K562 (cell line): ENCODE results near the gene SPTSSA. TPM values are rescaled to one million over a fixed set of nuclear protein-coding genes. Genes with fewer than 3 reads are reported as not detected.

Source experiments
- ATAC-seq: fragments of 200-7000 bp; cut with Tn5 transposase; 3 replicates; pipeline ENCODE4 v1.9.1; 2020; ENCODE audit warnings: moderate library complexity
- BruUV-seq: library from RNA; stranded (reverse); fragments of 400-500 nt; replicated peaks from 2 replicates; lab custom pipeline; 2021; lab: Mats Ljungman, UMichigan
- CTCF ChIA-PET: fragments of 300-600 bp; formaldehyde crosslinking; extraction: SDS; loops from one replicate; lab custom pipeline; 2021; ENCODE audit warnings: low intra/inter-chr PET ratio; lab: Yijun Ruan, JAX
- POLR2A ChIA-PET: fragments of 300-600, 350-650 bp; sonication (Branson Sonifier 250); formaldehyde crosslinking; extraction: SDS; loops from one replicate; lab custom pipeline; 2021; ENCODE audit warnings: antibody characterized with exemption, inconsistent platforms; lab: Yijun Ruan, JAX
- DNase-seq, 4 experiments: peaks; one replicate each; pipeline versions ENCODE4 v3.0.0 to v3.0.0-alpha.2; 2011 to 2018; ENCODE audit warnings: low spot score in 3 of 4, mixed read lengths in 3 of 4; ENCODE audit errors: extremely low read depth in 1 of 4
- FAIRE-seq: peaks from 2 replicates; lab custom pipeline; 2011; peaks lifted over from hg19 to GRCh38; lab: Jason Lieb, UNC
- H2AFZ ChIP-seq: 2 replicates; pipeline ENCODE4 v1.6.0; 2011; ENCODE audit warnings: low read depth, low read length, control low read depth, inconsistent platforms
- H3K27ac ChIP-seq: fragments of 200-600 bp; 3 replicates; pipeline ENCODE4 v1.8.0; 2011; ENCODE audit warnings: low read depth, mild to moderate bottlenecking, control low read depth, inconsistent platforms, low read length, moderate library complexity, mixed read lengths; ENCODE audit errors: extremely low read depth
- H3K27me3 ChIP-seq, 2 experiments: fragments of 300-600 bp in 1 of 2; 2 replicates in 1 of 2; 3 replicates in 1 of 2; pipeline versions ENCODE4 v1.6.0 to v1.8.0; 2011; ENCODE audit warnings: inconsistent platforms in 2 of 2, low read length in 2 of 2, mild to moderate bottlenecking in 1 of 2, mixed read lengths in 1 of 2, moderate library complexity in 1 of 2; ENCODE audit not compliant: control insufficient read depth in 2 of 2, insufficient read depth in 2 of 2
- H3K36me3 ChIP-seq: fragments of 300-600 bp; 3 replicates; pipeline ENCODE4 v1.8.0; 2011; ENCODE audit warnings: mild to moderate bottlenecking, low read length, inconsistent platforms; ENCODE audit not compliant: control insufficient read depth, insufficient read depth
- H3K4me1 ChIP-seq, 2 experiments: fragments of 200-600 bp in 1 of 2; replicated peaks in 1 of 2; 2 replicates in 1 of 2; 3 replicates in 1 of 2; pipeline versions ENCODE4 v1.5.1 to v1.8.0; 2011; ENCODE audit warnings: inconsistent platforms in 2 of 2, low read length in 2 of 2, mild to moderate bottlenecking in 1 of 2, mixed read lengths in 1 of 2, moderate library complexity in 1 of 2; ENCODE audit not compliant: control insufficient read depth in 2 of 2, insufficient read depth in 2 of 2
- H3K4me2 ChIP-seq: 2 replicates; pipeline ENCODE4 v1.6.1; 2011; ENCODE audit warnings: low read length, control low read depth, inconsistent platforms, mixed read lengths; ENCODE audit not compliant: insufficient read depth
- H3K4me3 ChIP-seq: fragments of 200-600 bp; sonication (generic), shearing (Covaris generic); 2 replicates; pipeline ENCODE4 v1.5.1; 2016; ENCODE audit warnings: control low read depth, inconsistent platforms
- H3K79me2 ChIP-seq: fragments of 200-600 bp; 3 replicates; pipeline ENCODE4 v1.8.0; 2011; ENCODE audit warnings: low read length, inconsistent platforms; ENCODE audit not compliant: control insufficient read depth, insufficient read depth
- H3K9ac ChIP-seq, 2 experiments: 2 replicates each; pipeline versions ENCODE4 v1.6.0 to v1.6.1; 2011; ENCODE audit warnings: low read depth in 2 of 2, low read length in 2 of 2, control low read depth in 1 of 2, inconsistent platforms in 1 of 2, mild to moderate bottlenecking in 1 of 2, mixed read lengths in 1 of 2; ENCODE audit not compliant: insufficient read depth in 1 of 2
- H3K9me1 ChIP-seq: one replicate; pipeline ENCODE4 v1.6.0; 2011; ENCODE audit warnings: inconsistent platforms, mild to moderate bottlenecking, low read length, moderate library complexity; ENCODE audit not compliant: control insufficient read depth, insufficient read depth
- H3K9me3 ChIP-seq: replicated peaks from 2 replicates; pipeline ENCODE4 v1.5.1; 2011; ENCODE audit warnings: low read depth, low read length, inconsistent platforms; ENCODE audit not compliant: control insufficient read depth, insufficient read depth
- H4K20me1 ChIP-seq: replicated peaks from 2 replicates; pipeline ENCODE4 v1.6.1; 2011; ENCODE audit warnings: low read length, inconsistent platforms, mixed read lengths; ENCODE audit not compliant: control insufficient read depth, insufficient read depth
- ARNT ChIP-seq, 2 experiments: fragments of 450-650 bp; IDR thresholded peaks; 2 replicates each; pipeline ENCODE4 v1.6.1; 2016; ENCODE audit warnings: mild to moderate bottlenecking in 1 of 2
- ATF7 ChIP-seq: fragments of 450-650 bp; IDR thresholded peaks from 2 replicates; pipeline ENCODE4 v1.7.1; 2014; ENCODE audit warnings: mild to moderate bottlenecking, moderate library complexity
- CREB3L1 ChIP-seq: fragments of 450-650 bp; IDR thresholded peaks from 2 replicates; pipeline ENCODE4 v1.6.1; 2014; ENCODE audit warnings: low read depth, mild to moderate bottlenecking, moderate library complexity, borderline replicate concordance
- ESRRA ChIP-seq: fragments of 450-650 bp; IDR thresholded peaks from 2 replicates; pipeline ENCODE4 v1.6.1; 2014; ENCODE audit warnings: low read depth, mild to moderate bottlenecking, moderate library complexity, borderline replicate concordance
- FOS ChIP-seq: IDR thresholded peaks from 3 replicates; pipeline ENCODE4 v1.6.1; 2011; ENCODE audit not compliant: insufficient read length; ENCODE audit errors: extremely low read depth
- FUS ChIP-seq: fragments of 200-400 bp; formaldehyde crosslinking; optimal IDR thresholded peaks from 2 replicates; pipeline ENCODE3; 2017; ENCODE audit warnings: low read depth, low read length
- GTF2B ChIP-seq: IDR thresholded peaks from 2 replicates; pipeline ENCODE4 v1.6.1; 2011; ENCODE audit not compliant: insufficient read length; ENCODE audit errors: extremely low read depth
- IRF9 ChIP-seq: fragments of 450-650 bp; IDR thresholded peaks from 2 replicates; pipeline ENCODE4 v1.6.1; 2016; ENCODE audit warnings: missing biosample characterization, missing genetic modification characterization
- MXI1 ChIP-seq: IDR thresholded peaks from 2 replicates; pipeline ENCODE4 v1.6.1; 2011; ENCODE audit warnings: low read depth, mild to moderate bottlenecking, improper control_type of control experiment, low read length
- PBX2 ChIP-seq, 2 experiments: IDR thresholded peaks in 1 of 2; conservative IDR thresholded peaks in 1 of 2; 2 replicates each; pipeline ENCODE4 v1.6.1; 2016; ENCODE audit warnings: low read depth in 2 of 2, mild to moderate bottlenecking in 1 of 2, missing compliant biosample characterization in 1 of 2, missing genetic modification characterization in 1 of 2, moderate library complexity in 1 of 2
- PPARD ChIP-seq: fragments of 250-450 bp; sonication (Bioruptor Pico); IDR thresholded peaks from 2 replicates; pipeline ENCODE4 v1.8.0; 2022; ENCODE audit warnings: inconsistent platforms, mild to moderate bottlenecking, moderate library complexity
- XRCC3 ChIP-seq: fragments of 450-650 bp; IDR thresholded peaks from 2 replicates; pipeline ENCODE4 v1.6.1; 2017; ENCODE audit warnings: mild to moderate bottlenecking, moderate library complexity
- ZNF280A ChIP-seq: fragments of 450-650 bp; IDR thresholded peaks from 2 replicates; pipeline ENCODE4 v1.6.1; 2018; ENCODE audit warnings: mild to moderate bottlenecking, low read depth; ENCODE audit not compliant: partially characterized antibody
- ZNF445 ChIP-seq: fragments of 250-450 bp; sonication (Bioruptor Pico); IDR thresholded peaks from 2 replicates; pipeline ENCODE4 v1.4.0; 2020; ENCODE audit warnings: low read depth, mild to moderate bottlenecking, moderate library complexity
- WGBS: fragments of 100-300 bp; shearing (Covaris generic); methylation state at CpG from one replicate; pipeline ENCODE4 v1.1.6; 2016; ENCODE audit warnings: low coverage, mixed read lengths; ENCODE audit not compliant: insufficient coverage; ENCODE audit errors: missing lambda C conversion rate; 5-methylcytosine and 5-hydroxymethylcytosine counted together
- in situ Hi-C: fragments of 300-500 bp; cut with MboI; formaldehyde crosslinking; loops from 4 replicates; pipeline ENCODE4 v1.15.0; 2018; ENCODE audit warnings: inconsistent platforms, mixed read lengths
- intact Hi-C: fragments of 100-400 bp; cut with micrococcal nuclease; formaldehyde crosslinking; loops from 2 replicates; pipeline ENCODE4 v1.14.2; 2022
- polyA plus RNA-seq, 8 experiments: library from polyadenylated mRNA; depleted of rRNA in 4 of 8; stranded (reverse) in 5 of 8; unstranded in 3 of 8; fragments of >200 nt; fragmentation: Nextera tagmentation in 2 of 8; fragmentation: Illumina TruSeq in 1 of 8; extraction: Ambion mirVana in 2 of 8; extraction: Trizol in 1 of 8; gene quantifications; 2 replicates each; pipeline versions ENCODE4 v1.2.1 to v1.2.3, GENCODE V29; 2011 to 2014; ENCODE audit warnings: inconsistent platforms in 1 of 8, missing spikeins in 1 of 8
- total RNA-seq, 7 experiments: library from RNA; depleted of rRNA in 6 of 7; stranded (reverse); fragments of >200 nt in 6 of 7; fragmentation: Illumina TruSeq in 2 of 7; extraction: Trizol in 2 of 7; gene quantifications; 2 replicates each; pipeline versions ENCODE4 v1.2.1 to v1.2.3, GENCODE V29; 2011 to 2021; ENCODE audit warnings: low replicate concordance in 1 of 7

SPTSSA gene
- total and polyA plus RNA-seq, 9 of the 15 experiments (the other 6 are each of a cell fraction or from before 2014, with no cell fraction given), result 6.8 to 35.7 (median 22.0) TPM

GRCh38 chr14:34488528-34488927 lies 26.5 kb upstream of the SPTSSA start (continued):
- no peak for TF ChIP-seq FUS
- TF ChIP-seq ESRRA, result no peak
- TF ChIP-seq ZNF280A, result no peak
- TF ChIP-seq ZNF445, result no peak
- TF ChIP-seq ARNT (IDR thresholded peaks at IDR 0.05), result no peak
- no peak for TF ChIP-seq IRF9 (tag)
- TF ChIP-seq PPARD (CRISPR knock-in tag), result no peak
- no peak for TF ChIP-seq XRCC3
- TF ChIP-seq, all 486 proteins: peak for 0

- FAIRE-seq (no peak), ATAC-seq (no peak), DNase-seq (no peak)
- WGBS, result 29% methylated on average over 1 of the region's 1 CpG
- no peak overlapping the region for H3K4me2 ChIP-seq
- H3K4me3 ChIP-seq, result no peak overlapping the region
- CTCF ChIA-PET, result no interaction called here
- in situ Hi-C loops (no loop called here), intact Hi-C loops (no loop called here)
- POLR2A ChIA-PET, result interaction anchor here (0.8 kb wide), 1 partner anchor 12 kb away, joined by 4 read pairs; no protein-coding TSS in a partner anchor
- no peaks in the 10 kb centered on the region for H3K4me1 ChIP-seq
- H3K9ac ChIP-seq, result no peak overlapping the region
- BruUV-seq, result no TSS peak
- H3K36me3 ChIP-seq, result no peaks in the 10 kb centered on the region
- no peaks in the 10 kb centered on the region for H3K79me2 ChIP-seq
- H3K27me3 ChIP-seq, result no peaks in the 10 kb centered on the region
- no peaks in the 10 kb centered on the region for H3K9me1 ChIP-seq
- no peak overlapping the region for H3K27ac ChIP-seq
- no peaks in the 10 kb centered on the region for H3K9me3 ChIP-seq
- no peak overlapping the region for H2AFZ ChIP-seq
- no peaks in the 10 kb centered on the region for H4K20me1 ChIP-seq
- TF ChIP-seq ATF7, result no peak
- TF ChIP-seq FOS, result no peak
- no peak for TF ChIP-seq MXI1
- TF ChIP-seq PBX2 (CRISPR knock-in tag; IDR thresholded peaks at IDR 0.05; ENCODE audit: low read depth), result no peak
- TF ChIP-seq PBX2 (tag; conservative IDR thresholded peaks at IDR 0.05; ENCODE audit: low read depth), result no peak
- TF ChIP-seq CREB3L1, result no peak
- no peak for TF ChIP-seq GTF2B
Observed at GRCh38 chr14:34484726-34485125, 22.7 kb upstream of the SPTSSA start.
